GM18517 (cell line): ENCODE results near the gene UCN2.
A peak's percentile ranks its signal among the peaks of the same experiment; 100 is the strongest.

Experiments
- ATAC-seq: cut with Tn5 transposase; IDR thresholded peaks from one replicate; pipeline ENCODE4 v1.9.1; 2021; ENCODE audit warnings: mild to moderate bottlenecking, moderate library complexity; ENCODE audit not compliant: unreplicated experiment

UCN2 gene

GRCh38 chr3:48563382-48563918 lies at the start of gene UCN2:
Gene UCN2 (minus strand): TSS chr3:48563781. CDS start chr3:48563124, 657 bp downstream.
- ATAC-seq: no peak

GRCh38 chr3:48612309-48612708 lies 48.7 kb upstream of the UCN2 start:
- ATAC-seq: no peak

- ATAC-seq: peak; percentile 91
These were observed 45.8 kb upstream of the UCN2 start, which contains the start of gene UQCRC1 for GRCh38 chr3:48609088-48610005. Gene UQCRC1 (minus strand): TSS chr3:48609646. CDS start chr3:48609620, 26 bp downstream.

GRCh38 chr3:48607519-48607918 lies 43.9 kb upstream of the UCN2 start:
- no peak for ATAC-seq

- ATAC-seq: no peak
These were observed 38.0 kb upstream of the UCN2 start for GRCh38 chr3:48601622-48601994.

GRCh38 chr3:48600711-48601621 lies 37.4 kb upstream of the UCN2 start:
- no peak for ATAC-seq

- ATAC-seq: no peak
These were observed 36.1 kb upstream of the UCN2 start for GRCh38 chr3:48599509-48600285.

- ATAC-seq: no peak
These were observed 35.5 kb upstream of the UCN2 start for GRCh38 chr3:48599077-48599501.

- ATAC-seq: no peak
These were observed 34.9 kb upstream of the UCN2 start for GRCh38 chr3:48598323-48599076.

- no peak for ATAC-seq
These were observed 33.8 kb upstream of the UCN2 start for GRCh38 chr3:48597408-48597800.

GRCh38 chr3:48596676-48597407 lies 33.3 kb upstream of the UCN2 start:
- ATAC-seq: no peak

- ATAC-seq: no peak
These were observed 32.6 kb upstream of the UCN2 start for GRCh38 chr3:48596157-48596556.

GRCh38 chr3:48595526-48596121 lies 32.0 kb upstream of the UCN2 start:
- no peak for ATAC-seq

GRCh38 chr3:48595075-48595525 lies 31.5 kb upstream of the UCN2 start, which contains the start of gene COL7A1:
Gene COL7A1 (minus strand): TSS chr3:48595329. CDS start chr3:48595159, 170 bp downstream.
- no peak for ATAC-seq

GRCh38 chr3:48594417-48595049 lies 31.0 kb upstream of the UCN2 start:
- ATAC-seq: no peak

GRCh38 chr3:48593337-48593736 lies 29.8 kb upstream of the UCN2 start:
- ATAC-seq: no peak

GRCh38 chr3:48592519-48593087 lies 29.0 kb upstream of the UCN2 start:
- no peak for ATAC-seq
